Glutamatergic neuron (in vitro differentiated cells): ENCODE data around the gene FAM120A. TPM values are rescaled to one million over a fixed set of nuclear protein-coding genes. Genes with fewer than 3 reads are reported as not detected.
"Not testable (repeated sequence)": the region's sequence is repeated elsewhere in the genome, so short reads cannot be mapped to it uniquely, and the experiment has no call there.

Source experiments
- DNase-seq: peaks from one replicate; pipeline ENCODE4 v3.0.0; 2022
- H3K27ac Mint-ChIP-seq: one replicate; pipeline ENCODE4 v1.8.0; 2020; ENCODE audit warnings: mild to moderate bottlenecking, mixed read lengths, inconsistent platforms; ENCODE audit not compliant: unreplicated experiment
- H3K27me3 Mint-ChIP-seq: one replicate; pipeline ENCODE4 v1.8.0; 2020; ENCODE audit warnings: mild to moderate bottlenecking, moderate library complexity, mixed read lengths, inconsistent platforms; ENCODE audit not compliant: unreplicated experiment
- H3K36me3 Mint-ChIP-seq: one replicate; pipeline ENCODE4 v1.8.0; 2020; ENCODE audit warnings: mild to moderate bottlenecking, mixed read lengths, inconsistent platforms; ENCODE audit not compliant: unreplicated experiment
- H3K4me1 Mint-ChIP-seq: one replicate; pipeline ENCODE4 v1.8.0; 2020; ENCODE audit warnings: mild to moderate bottlenecking, low read depth, mixed read lengths, inconsistent platforms; ENCODE audit not compliant: unreplicated experiment
- H3K4me3 Mint-ChIP-seq: one replicate; pipeline ENCODE4 v1.8.0; 2020; ENCODE audit warnings: mild to moderate bottlenecking, mixed read lengths, inconsistent platforms; ENCODE audit not compliant: unreplicated experiment
- H3K9me3 Mint-ChIP-seq: one replicate; pipeline ENCODE4 v1.8.0; 2020; ENCODE audit warnings: mild to moderate bottlenecking, moderate library complexity, mixed read lengths, inconsistent platforms; ENCODE audit not compliant: unreplicated experiment
- total RNA-seq: library from RNA; stranded (reverse); fragmentation: NEBNext Ultra II Directional; extraction: Animal tissue kit (Norgen Biotek cat#: 25700); gene quantifications from one replicate; pipeline ENCODE4 v1.2.1, GENCODE V29; 2021; ENCODE audit not compliant: unreplicated experiment
- TF ChIP-seq, protein P1 (sequence below): fragments of 200-600 bp; sonication (generic); IDR thresholded peaks from one replicate; pipeline ENCODE4 v1.5.0; 2021; ENCODE audit not compliant: partially characterized antibody, unreplicated experiment

The FAM120A gene
- total RNA-seq, 1 donor from 2014 or later: 32.3 TPM

DNA sequence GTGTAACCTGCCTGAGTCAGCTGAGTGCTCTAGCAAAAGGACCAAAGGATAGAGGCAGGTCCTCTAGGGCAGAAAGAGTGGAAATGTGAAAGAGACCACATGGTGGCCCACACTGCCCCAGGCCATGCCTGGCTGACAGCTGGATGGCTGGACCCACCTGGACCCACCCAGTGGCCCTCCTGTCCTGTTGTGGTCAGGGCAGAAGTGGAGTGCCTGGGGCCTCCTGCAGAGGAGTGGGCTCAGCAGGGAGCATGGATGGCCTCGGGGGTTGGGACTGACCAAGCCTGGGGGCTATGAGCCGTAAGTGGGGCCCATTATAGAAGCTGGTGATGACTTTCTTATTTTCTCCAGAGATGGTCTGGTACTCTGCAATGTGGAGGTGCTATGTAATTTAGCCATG is 57.6 kb downstream of the FAM120A start:
- no peak overlapping the region for H3K4me3 Mint-ChIP-seq
- DNase-seq: peak; percentile 36
- peaks cover 4% of the 10 kb centered on the region for H3K36me3 Mint-ChIP-seq
- peaks cover 1% of the 10 kb centered on the region for H3K9me3 Mint-ChIP-seq
- peaks cover 30% of the 10 kb centered on the region for H3K4me1 Mint-ChIP-seq
- peaks cover 8% of the 10 kb centered on the region for H3K27me3 Mint-ChIP-seq
- H3K27ac Mint-ChIP-seq: no peak overlapping the region
- TF ChIP-seq, protein P1, sequence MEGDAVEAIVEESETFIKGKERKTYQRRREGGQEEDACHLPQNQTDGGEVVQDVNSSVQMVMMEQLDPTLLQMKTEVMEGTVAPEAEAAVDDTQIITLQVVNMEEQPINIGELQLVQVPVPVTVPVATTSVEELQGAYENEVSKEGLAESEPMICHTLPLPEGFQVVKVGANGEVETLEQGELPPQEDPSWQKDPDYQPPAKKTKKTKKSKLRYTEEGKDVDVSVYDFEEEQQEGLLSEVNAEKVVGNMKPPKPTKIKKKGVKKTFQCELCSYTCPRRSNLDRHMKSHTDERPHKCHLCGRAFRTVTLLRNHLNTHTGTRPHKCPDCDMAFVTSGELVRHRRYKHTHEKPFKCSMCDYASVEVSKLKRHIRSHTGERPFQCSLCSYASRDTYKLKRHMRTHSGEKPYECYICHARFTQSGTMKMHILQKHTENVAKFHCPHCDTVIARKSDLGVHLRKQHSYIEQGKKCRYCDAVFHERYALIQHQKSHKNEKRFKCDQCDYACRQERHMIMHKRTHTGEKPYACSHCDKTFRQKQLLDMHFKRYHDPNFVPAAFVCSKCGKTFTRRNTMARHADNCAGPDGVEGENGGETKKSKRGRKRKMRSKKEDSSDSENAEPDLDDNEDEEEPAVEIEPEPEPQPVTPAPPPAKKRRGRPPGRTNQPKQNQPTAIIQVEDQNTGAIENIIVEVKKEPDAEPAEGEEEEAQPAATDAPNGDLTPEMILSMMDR: no peak

GRCh38 chr9:93510041-93510440 is 58.6 kb downstream of the FAM120A start:
- peaks cover 8% of the 10 kb centered on the region for H3K27me3 Mint-ChIP-seq
- peak overlapping the region; percentile 49 for H3K27ac Mint-ChIP-seq
- no peak for DNase-seq
- TF ChIP-seq, protein P1: no peak
- H3K36me3 Mint-ChIP-seq: peaks cover 4% of the 10 kb centered on the region
- no peaks in the 10 kb centered on the region for H3K9me3 Mint-ChIP-seq
- peaks cover 30% of the 10 kb centered on the region for H3K4me1 Mint-ChIP-seq
- no peak overlapping the region for H3K4me3 Mint-ChIP-seq

DNA sequence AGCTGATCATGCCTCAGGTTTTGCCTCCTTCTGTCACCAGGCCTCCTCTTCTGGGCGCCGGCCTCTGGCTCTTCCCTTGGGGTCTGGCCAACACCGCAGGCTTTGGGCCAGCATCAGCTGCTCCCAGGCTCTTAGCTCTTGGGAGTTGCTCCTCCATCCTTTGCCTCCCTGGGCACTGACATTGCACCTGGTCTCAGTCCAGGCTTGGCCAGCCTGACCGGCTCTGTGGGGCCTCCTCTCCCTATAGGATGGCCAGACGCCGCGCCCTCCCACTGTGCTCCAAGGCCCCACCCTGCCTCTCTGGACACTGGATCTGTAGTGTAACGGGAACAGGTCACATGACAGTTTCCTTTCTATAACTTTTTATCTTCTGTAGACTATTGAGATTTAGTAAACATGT is 59.7 kb downstream of the FAM120A start:
- not testable (repeated sequence) for H3K27me3 Mint-ChIP-seq, H3K36me3 Mint-ChIP-seq, H3K27ac Mint-ChIP-seq, DNase-seq, H3K9me3 Mint-ChIP-seq, H3K4me3 Mint-ChIP-seq
- peaks cover 30% of the 10 kb centered on the region for H3K4me1 Mint-ChIP-seq

DNA sequence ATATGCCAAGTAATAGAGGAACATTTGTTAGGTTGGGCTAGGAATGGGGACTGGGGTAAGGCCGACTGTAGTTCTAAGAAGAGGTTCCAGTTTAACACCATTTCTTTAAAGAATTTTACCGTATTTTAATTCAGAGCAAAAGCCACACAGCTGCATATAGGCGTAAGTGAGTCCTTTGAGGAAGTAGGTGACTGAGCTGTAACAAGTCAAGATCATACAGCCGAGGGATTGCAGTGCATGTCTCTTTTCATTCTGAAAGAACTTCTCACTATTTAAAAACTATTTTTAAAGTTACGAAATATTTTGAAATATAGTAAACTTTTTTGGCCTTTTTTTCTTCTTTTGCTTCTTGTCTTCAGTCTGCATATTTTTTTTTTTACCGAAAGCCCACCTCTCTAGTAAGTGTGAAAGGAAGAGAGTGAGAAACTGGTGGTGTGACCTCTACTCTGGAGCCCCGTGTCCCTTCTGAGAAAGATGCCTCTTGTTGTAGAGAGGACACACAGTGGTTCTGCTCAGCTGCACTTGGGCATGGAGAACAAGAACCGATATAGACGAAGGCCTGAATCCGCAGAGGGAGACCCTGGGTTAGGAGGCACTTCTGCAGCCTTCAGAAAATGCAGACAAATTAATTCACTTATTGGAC is 60.8 kb downstream of the FAM120A start:
- not testable (repeated sequence) for H3K9me3 Mint-ChIP-seq, H3K27me3 Mint-ChIP-seq, H3K27ac Mint-ChIP-seq, H3K36me3 Mint-ChIP-seq, DNase-seq, H3K4me3 Mint-ChIP-seq
- H3K4me1 Mint-ChIP-seq: peaks cover 27% of the 10 kb centered on the region

- no peaks in the 10 kb centered on the region for H3K36me3 Mint-ChIP-seq
- peaks cover 2% of the 10 kb centered on the region for H3K27me3 Mint-ChIP-seq
- peaks cover 18% of the 10 kb centered on the region for H3K4me1 Mint-ChIP-seq
- TF ChIP-seq, protein P1: no peak
- no peak overlapping the region for H3K4me3 Mint-ChIP-seq
- no peaks in the 10 kb centered on the region for H3K9me3 Mint-ChIP-seq
- H3K27ac Mint-ChIP-seq: no peak overlapping the region
- DNase-seq: no peak
Measured at GRCh38 chr9:93513606-93514005, 62.1 kb downstream of the FAM120A start.

DNA sequence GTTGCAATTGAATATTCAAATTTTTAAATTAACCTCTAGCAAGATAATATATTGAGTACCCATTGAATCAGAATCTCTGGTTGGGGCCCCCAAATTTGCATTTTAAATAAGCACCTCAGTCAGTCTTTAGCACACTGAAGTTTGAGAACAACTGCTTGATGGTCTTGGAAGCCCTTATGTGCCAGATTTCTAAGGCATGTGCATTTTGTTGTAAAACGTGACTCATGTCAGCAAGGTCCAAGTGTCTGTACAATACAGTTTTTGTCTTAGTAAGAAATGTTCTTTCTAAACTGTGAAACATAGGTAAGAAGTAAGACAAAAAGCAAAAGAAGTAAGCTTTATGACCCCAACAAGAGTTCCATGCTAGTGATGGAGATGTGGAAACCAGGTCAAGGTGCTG is 65.8 kb downstream of the FAM120A start:
- no peak for DNase-seq
- Mint-ChIP-seq H3K36me3 (no peaks in the 10 kb centered on the region), H3K4me3 (no peak overlapping the region), H3K27ac (no peak overlapping the region), H3K9me3 (no peaks in the 10 kb centered on the region), H3K4me1 (peaks cover 6% of the 10 kb centered on the region), H3K27me3 (peaks cover 1% of the 10 kb centered on the region)
- TF ChIP-seq, protein P1: no peak
